Amygdala (tissue), 56 donors: ENCODE results near the gene TMEM163.
"Not testable (repeated sequence)": the region's sequence is repeated elsewhere in the genome, so short reads cannot be mapped to it uniquely, and the experiment has no call there.

Experiments used
- DNase-seq, 56 donors: peaks; one replicate each; lab custom pipeline; 2025; lab: John Stamatoyannopoulos, UW

Gene TMEM163

GRCh38 chr2:134667081-134667480, 51.7 kb downstream of the TMEM163 start:
- no peak for DNase-seq

GRCh38 chr2:134665727-134666506, 52.9 kb downstream of the TMEM163 start:
- no peak for DNase-seq

GRCh38 chr2:134663451-134664450, 55.0 kb downstream of the TMEM163 start:
- DNase-seq, result no peak

GRCh38 chr2:134662751-134663150, 56.0 kb downstream of the TMEM163 start:
- no peak for DNase-seq

- no peak for DNase-seq
Measured at GRCh38 chr2:134660626-134661402, 58.0 kb downstream of the TMEM163 start.

- no peak for DNase-seq
Measured at GRCh38 chr2:134659724-134660123, 59.1 kb downstream of the TMEM163 start.

GRCh38 chr2:134657650-134658250, 61.0 kb downstream of the TMEM163 start:
- no peak for DNase-seq

GRCh38 chr2:134656391-134656790, 62.4 kb downstream of the TMEM163 start:
- DNase-seq, result not testable (repeated sequence)

GRCh38 chr2:134648586-134648985, 70.2 kb downstream of the TMEM163 start:
- DNase-seq, result no peak

- no peak for DNase-seq
Measured at GRCh38 chr2:134647607-134648256, 71.1 kb downstream of the TMEM163 start.

- no peak for DNase-seq
Measured at GRCh38 chr2:134642938-134643337, 75.9 kb downstream of the TMEM163 start.

- DNase-seq, result no peak
Measured at GRCh38 chr2:134640494-134640893, 78.3 kb downstream of the TMEM163 start.

- DNase-seq, result no peak
Measured at GRCh38 chr2:134639265-134639664, 79.5 kb downstream of the TMEM163 start.

- no peak for DNase-seq
Measured at GRCh38 chr2:134636714-134637113, 82.1 kb downstream of the TMEM163 start.

- DNase-seq, result peak in 8 of 56 donors; percentile 4 to 37 (median 16)
Measured at GRCh38 chr2:134634054-134634753, 84.6 kb downstream of the TMEM163 start.

GRCh38 chr2:134630504-134631159, 88.2 kb downstream of the TMEM163 start:
- DNase-seq, result peak in 3 of 56 donors; percentile 17 to 32 (median 23)

- no peak for DNase-seq
Measured at GRCh38 chr2:134628453-134628852, 90.3 kb downstream of the TMEM163 start.

GRCh38 chr2:134626781-134627180, 92.0 kb downstream of the TMEM163 start:
- DNase-seq, result no peak
